HG03378 (cell line): ENCODE data around the gene SSTR4.
"Not testable (repeated sequence)": the region's sequence is repeated elsewhere in the genome, so short reads cannot be mapped to it uniquely, and the experiment has no call there.

Experiments used
- ATAC-seq: cut with Tn5 transposase; IDR thresholded peaks from one replicate; pipeline ENCODE4 v1.9.1; 2021; ENCODE audit warnings: mild to moderate bottlenecking, moderate library complexity; ENCODE audit not compliant: unreplicated experiment

Gene SSTR4

GRCh38 chr20:23034721-23035671 is at the start of gene SSTR4:
Gene SSTR4 (plus strand): TSS chr20:23035312. CDS start chr20:23035484, 172 bp downstream.
- no peak for ATAC-seq

- ATAC-seq = no peak
Observed at GRCh38 chr20:22986601-22987000, 48.5 kb upstream of the SSTR4 start.

GRCh38 chr20:22991424-22991823 is 43.7 kb upstream of the SSTR4 start:
- ATAC-seq = not testable (repeated sequence)

GRCh38 chr20:22993823-22994222 is 41.3 kb upstream of the SSTR4 start:
- ATAC-seq = no peak

GRCh38 chr20:22995923-22996322 is 39.2 kb upstream of the SSTR4 start:
- no peak for ATAC-seq

- ATAC-seq = no peak
Observed at GRCh38 chr20:22998476-22998875, 36.6 kb upstream of the SSTR4 start.

GRCh38 chr20:22999756-23000155 is 35.4 kb upstream of the SSTR4 start:
- no peak for ATAC-seq

- no peak for ATAC-seq
Observed at GRCh38 chr20:23000232-23000947, 34.7 kb upstream of the SSTR4 start.

- no peak for ATAC-seq
Observed at GRCh38 chr20:23002276-23002675, 32.8 kb upstream of the SSTR4 start.

GRCh38 chr20:23003077-23003635 is 32.0 kb upstream of the SSTR4 start:
- ATAC-seq = no peak

GRCh38 chr20:23003881-23004460 is 31.1 kb upstream of the SSTR4 start:
- no peak for ATAC-seq

- no peak for ATAC-seq
Observed at GRCh38 chr20:23005776-23006175, 29.3 kb upstream of the SSTR4 start.

GRCh38 chr20:23007462-23007861 is 27.6 kb upstream of the SSTR4 start:
- ATAC-seq = no peak

GRCh38 chr20:23007886-23008655 is 27.0 kb upstream of the SSTR4 start:
- no peak for ATAC-seq

GRCh38 chr20:23008667-23009066 is 26.4 kb upstream of the SSTR4 start:
- no peak for ATAC-seq

- ATAC-seq = no peak
Observed at GRCh38 chr20:23009636-23010035, 25.5 kb upstream of the SSTR4 start.

GRCh38 chr20:23010096-23010495 is 25.0 kb upstream of the SSTR4 start:
- no peak for ATAC-seq

GRCh38 chr20:23011008-23011721 is 23.9 kb upstream of the SSTR4 start:
- no peak for ATAC-seq

GRCh38 chr20:23013429-23013828 is 21.7 kb upstream of the SSTR4 start:
- no peak for ATAC-seq

GRCh38 chr20:23017516-23017915 is 17.6 kb upstream of the SSTR4 start:
- no peak for ATAC-seq
